K562 (cell line): ENCODE measurements around the gene ZFP57. TPM values are rescaled to one million over a fixed set of nuclear protein-coding genes. Genes with fewer than 3 reads are reported as not detected.

Source experiments
- ARHGAP35 ChIP-seq: fragments of 450-650 bp; IDR thresholded peaks from 2 replicates; pipeline ENCODE4 v1.6.1; 2018; ENCODE audit not compliant: partially characterized antibody
- ARID1B ChIP-seq: fragments of 450-650 bp; IDR thresholded peaks from 2 replicates; pipeline ENCODE4 v1.6.1; 2016; ENCODE audit warnings: antibody characterized with exemption, mild to moderate bottlenecking, inconsistent platforms
- ARID2 ChIP-seq: fragments of 450-650 bp; IDR thresholded peaks from 2 replicates; pipeline ENCODE4 v1.6.1; 2017; ENCODE audit warnings: antibody characterized with exemption, mild to moderate bottlenecking
- BCOR ChIP-seq: fragments of 450-650 bp; IDR thresholded peaks from 2 replicates; pipeline ENCODE4 v1.6.1; 2016
- BHLHE40 ChIP-seq: IDR thresholded peaks from 2 replicates; pipeline ENCODE4 v1.6.1; 2011; ENCODE audit warnings: low read length, improper control_type of control experiment
- CBX8 ChIP-seq: fragments of 200-600 bp; sonication (generic); IDR thresholded peaks from 2 replicates; pipeline ENCODE4 v1.6.1; 2012; ENCODE audit warnings: borderline replicate concordance, mixed run types, low read depth, mild to moderate bottlenecking, moderate library complexity, mixed read lengths, low read length, control low read depth, inconsistent platforms; ENCODE audit not compliant: poor library complexity, severe bottlenecking; ENCODE audit errors: extremely low read depth
- EWSR1 ChIP-seq: fragments of 450-650 bp; IDR thresholded peaks from 2 replicates; pipeline ENCODE4 v1.6.1; 2018; ENCODE audit warnings: borderline replicate concordance, mild to moderate bottlenecking, low read depth, moderate library complexity; ENCODE audit not compliant: partially characterized antibody
- JUN ChIP-seq, 2 experiments: sonication (generic) in 1 of 2; formaldehyde crosslinking in 1 of 2; IDR thresholded peaks; 2 replicates each; pipeline versions ENCODE4 v1.6.1 to v1.8.0; 2012 to 2022; ENCODE audit warnings: borderline replicate concordance in 2 of 2, mild to moderate bottlenecking in 2 of 2, improper control_type of control experiment in 1 of 2, low read depth in 1 of 2, low read length in 1 of 2, missing genetic modification reagents in 1 of 2
- MED1 ChIP-seq: sonication (generic); formaldehyde crosslinking; IDR thresholded peaks from 2 replicates; pipeline ENCODE4 v1.8.1; 2023; ENCODE audit warnings: missing genetic modification reagents, borderline replicate concordance
- NFIC ChIP-seq: fragments of 450-650 bp; IDR thresholded peaks from 2 replicates; pipeline ENCODE4 v1.6.1; 2017; ENCODE audit warnings: mild to moderate bottlenecking, inconsistent platforms
- NONO ChIP-seq, 2 experiments: fragments of 200-400 bp in 1 of 2; fragments of 450-650 bp in 1 of 2; formaldehyde crosslinking in 1 of 2; IDR thresholded peaks; 2 replicates each; pipeline ENCODE4 v1.6.1; 2017; ENCODE audit warnings: low read depth in 2 of 2, mild to moderate bottlenecking in 2 of 2, moderate library complexity in 2 of 2, low read length in 1 of 2
- NR2F6 ChIP-seq: fragments of 450-650 bp; formaldehyde crosslinking; IDR thresholded peaks from 2 replicates; pipeline ENCODE4 v1.4.0; 2020; ENCODE audit warnings: mild to moderate bottlenecking
- POLR2A ChIP-seq: fragments of 450-650 bp; conservative IDR thresholded peaks from 2 replicates; pipeline ENCODE4 v1.6.1; 2016
- PRMT5 ChIP-seq: sonication (generic); formaldehyde crosslinking; IDR thresholded peaks from 2 replicates; pipeline ENCODE4 v1.5.0; 2020; ENCODE audit warnings: missing genetic modification reagents
- RBM39 ChIP-seq: fragments of 200-400 bp; formaldehyde crosslinking; optimal IDR thresholded peaks from 2 replicates; pipeline ENCODE3; 2018; ENCODE audit warnings: low read depth, low read length
- RNF2 ChIP-seq: sonication (generic); IDR thresholded peaks from 2 replicates; pipeline ENCODE4 v1.6.1; 2016
- SMARCA4 ChIP-seq: fragments of 450-650 bp; IDR thresholded peaks from 2 replicates; pipeline ENCODE4 v1.6.1; 2016
- SRSF3 ChIP-seq: fragments of 200-400 bp; formaldehyde crosslinking; IDR thresholded peaks from 2 replicates; pipeline ENCODE4 v1.6.1; 2016; ENCODE audit warnings: mild to moderate bottlenecking, low read length, moderate library complexity; ENCODE audit not compliant: insufficient read depth
- THRAP3 ChIP-seq: fragments of 450-650 bp; IDR thresholded peaks from 2 replicates; pipeline ENCODE4 v1.6.1; 2016; ENCODE audit warnings: mild to moderate bottlenecking, inconsistent platforms, borderline replicate concordance
- ZNF253 ChIP-seq: fragments of 250-450 bp; sonication (Bioruptor Pico); conservative IDR thresholded peaks from 2 replicates; pipeline ENCODE4 v1.6.1; 2021; ENCODE audit warnings: mild to moderate bottlenecking
- ZNF444 ChIP-seq: fragments of 250-450 bp; sonication (Bioruptor Pico); IDR thresholded peaks from 2 replicates; pipeline ENCODE4 v1.4.0; 2020; ENCODE audit warnings: mild to moderate bottlenecking, moderate library complexity
- ZNF695 ChIP-seq: fragments of 450-650 bp; formaldehyde crosslinking; IDR thresholded peaks from 2 replicates; pipeline ENCODE4 v1.4.0; 2020; ENCODE audit warnings: mild to moderate bottlenecking, moderate library complexity
- ZNF696 ChIP-seq: fragments of 250-450 bp; sonication (Bioruptor Pico); conservative IDR thresholded peaks from 2 replicates; pipeline ENCODE4 v1.4.0; 2020; ENCODE audit warnings: mild to moderate bottlenecking, moderate library complexity
- ZNF717 ChIP-seq: fragments of 250-450 bp; sonication (Bioruptor Pico); IDR thresholded peaks from 2 replicates; pipeline ENCODE4 v1.5.0; 2021
- polyA plus RNA-seq, 8 experiments: library from polyadenylated mRNA; depleted of rRNA in 4 of 8; stranded (reverse) in 5 of 8; unstranded in 3 of 8; fragments of >200 nt; fragmentation: Nextera tagmentation in 2 of 8; fragmentation: Illumina TruSeq in 1 of 8; extraction: Ambion mirVana in 2 of 8; extraction: Trizol in 1 of 8; gene quantifications; 2 replicates each; pipeline versions ENCODE4 v1.2.1 to v1.2.3, GENCODE V29; 2011 to 2014; ENCODE audit warnings: inconsistent platforms in 1 of 8, missing spikeins in 1 of 8
- total RNA-seq, 7 experiments: library from RNA; depleted of rRNA in 6 of 7; stranded (reverse); fragments of >200 nt in 6 of 7; fragmentation: Illumina TruSeq in 2 of 7; extraction: Trizol in 2 of 7; gene quantifications; 2 replicates each; pipeline versions ENCODE4 v1.2.1 to v1.2.3, GENCODE V29; 2011 to 2021; ENCODE audit warnings: low replicate concordance in 1 of 7
- TF ChIP-seq, protein P1 (sequence below): fragments of 250-450 bp; sonication (Bioruptor Pico); IDR thresholded peaks from 2 replicates; pipeline ENCODE4 v1.5.0; 2020; ENCODE audit warnings: mild to moderate bottlenecking, borderline replicate concordance
- TF ChIP-seq, protein P2 (sequence below), 2 experiments: fragments of 450-650 bp; IDR thresholded peaks; 2 replicates each; pipeline ENCODE4 v1.6.1; 2018; ENCODE audit warnings: mild to moderate bottlenecking in 2 of 2, low read depth in 1 of 2; ENCODE audit not compliant: partially characterized antibody in 2 of 2

The ZFP57 gene
- total and polyA plus RNA-seq, 9 of the 15 experiments (the other 6 are each of a cell fraction or from before 2014, with no cell fraction given), result 0.04 to 0.28 (median 0.13) TPM

DNA sequence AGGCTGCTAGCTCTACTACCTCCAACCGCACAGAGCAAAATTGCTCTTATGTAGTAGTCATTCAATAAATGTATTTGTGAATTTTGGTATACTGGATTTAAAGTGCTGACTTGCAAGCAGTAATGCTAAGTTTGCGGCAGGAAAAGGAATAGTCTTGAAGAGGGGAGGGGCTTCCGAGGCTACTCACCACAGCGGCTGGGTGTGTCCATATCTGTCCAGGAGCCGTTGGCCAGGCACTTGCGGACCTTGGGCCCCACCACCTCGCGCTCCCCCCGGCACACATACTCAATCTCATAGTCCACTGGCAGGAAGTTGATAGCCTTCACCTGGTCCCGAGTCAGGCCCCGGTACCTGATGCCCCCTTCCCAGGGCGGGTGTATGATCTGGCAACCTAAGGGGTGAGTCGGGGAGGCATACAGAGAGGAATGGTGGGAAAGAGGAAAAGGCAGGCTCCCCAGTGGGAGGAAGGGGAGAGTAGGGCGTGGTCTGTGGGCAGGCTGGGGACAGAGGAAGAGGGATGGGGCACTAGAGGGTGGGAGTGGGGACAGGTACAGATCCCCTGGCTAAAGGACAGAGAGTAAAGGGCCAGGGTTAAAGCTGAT lies 49.6 kb downstream of the ZFP57 start (continued):
- TF ChIP-seq MED1 (CRISPR knock-in tag) (no peak), ARID2 (no peak), PRMT5 (CRISPR knock-in tag) (no peak), THRAP3 (no peak), POLR2A (peak; percentile 69), CBX8 (no peak), ZNF696 (CRISPR knock-in tag) (no peak), RBM39 (no peak), ZNF253 (no peak), SRSF3 (no peak), ZNF444 (CRISPR knock-in tag) (no peak), JUN (IDR thresholded peaks at IDR 0.05; ENCODE audit: borderline replicate concordance, low read depth, low read length) (no peak), JUN (CRISPR knock-in tag; IDR thresholded peaks at IDR 0.05; ENCODE audit: borderline replicate concordance) (no peak), RNF2 (no peak), BCOR (no peak), ARID1B (peak; percentile 59), BHLHE40 (no peak), ARHGAP35 (no peak), SMARCA4 (peak; percentile 25; the same call in 1 of the 2 replicates), NONO (IDR thresholded peaks at IDR 0.05; ENCODE audit: low read depth in 2 of 2, low read length in 1 of 2) (no peak), EWSR1 (no peak), NFIC (peak; percentile 16; the same call in 1 of the 2 replicates), ZNF695 (CRISPR knock-in tag) (no peak), ZNF717 (CRISPR knock-in tag) (no peak), NR2F6 (CRISPR knock-in tag) (no peak)
- TF ChIP-seq, protein P1, sequence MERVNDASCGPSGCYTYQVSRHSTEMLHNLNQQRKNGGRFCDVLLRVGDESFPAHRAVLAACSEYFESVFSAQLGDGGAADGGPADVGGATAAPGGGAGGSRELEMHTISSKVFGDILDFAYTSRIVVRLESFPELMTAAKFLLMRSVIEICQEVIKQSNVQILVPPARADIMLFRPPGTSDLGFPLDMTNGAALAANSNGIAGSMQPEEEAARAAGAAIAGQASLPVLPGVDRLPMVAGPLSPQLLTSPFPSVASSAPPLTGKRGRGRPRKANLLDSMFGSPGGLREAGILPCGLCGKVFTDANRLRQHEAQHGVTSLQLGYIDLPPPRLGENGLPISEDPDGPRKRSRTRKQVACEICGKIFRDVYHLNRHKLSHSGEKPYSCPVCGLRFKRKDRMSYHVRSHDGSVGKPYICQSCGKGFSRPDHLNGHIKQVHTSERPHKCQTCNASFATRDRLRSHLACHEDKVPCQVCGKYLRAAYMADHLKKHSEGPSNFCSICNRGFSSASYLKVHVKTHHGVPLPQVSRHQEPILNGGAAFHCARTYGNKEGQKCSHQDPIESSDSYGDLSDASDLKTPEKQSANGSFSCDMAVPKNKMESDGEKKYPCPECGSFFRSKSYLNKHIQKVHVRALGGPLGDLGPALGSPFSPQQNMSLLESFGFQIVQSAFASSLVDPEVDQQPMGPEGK (CRISPR knock-in tag), result peak; percentile 46; the same call in 1 of the 2 replicates
- TF ChIP-seq, protein P2, sequence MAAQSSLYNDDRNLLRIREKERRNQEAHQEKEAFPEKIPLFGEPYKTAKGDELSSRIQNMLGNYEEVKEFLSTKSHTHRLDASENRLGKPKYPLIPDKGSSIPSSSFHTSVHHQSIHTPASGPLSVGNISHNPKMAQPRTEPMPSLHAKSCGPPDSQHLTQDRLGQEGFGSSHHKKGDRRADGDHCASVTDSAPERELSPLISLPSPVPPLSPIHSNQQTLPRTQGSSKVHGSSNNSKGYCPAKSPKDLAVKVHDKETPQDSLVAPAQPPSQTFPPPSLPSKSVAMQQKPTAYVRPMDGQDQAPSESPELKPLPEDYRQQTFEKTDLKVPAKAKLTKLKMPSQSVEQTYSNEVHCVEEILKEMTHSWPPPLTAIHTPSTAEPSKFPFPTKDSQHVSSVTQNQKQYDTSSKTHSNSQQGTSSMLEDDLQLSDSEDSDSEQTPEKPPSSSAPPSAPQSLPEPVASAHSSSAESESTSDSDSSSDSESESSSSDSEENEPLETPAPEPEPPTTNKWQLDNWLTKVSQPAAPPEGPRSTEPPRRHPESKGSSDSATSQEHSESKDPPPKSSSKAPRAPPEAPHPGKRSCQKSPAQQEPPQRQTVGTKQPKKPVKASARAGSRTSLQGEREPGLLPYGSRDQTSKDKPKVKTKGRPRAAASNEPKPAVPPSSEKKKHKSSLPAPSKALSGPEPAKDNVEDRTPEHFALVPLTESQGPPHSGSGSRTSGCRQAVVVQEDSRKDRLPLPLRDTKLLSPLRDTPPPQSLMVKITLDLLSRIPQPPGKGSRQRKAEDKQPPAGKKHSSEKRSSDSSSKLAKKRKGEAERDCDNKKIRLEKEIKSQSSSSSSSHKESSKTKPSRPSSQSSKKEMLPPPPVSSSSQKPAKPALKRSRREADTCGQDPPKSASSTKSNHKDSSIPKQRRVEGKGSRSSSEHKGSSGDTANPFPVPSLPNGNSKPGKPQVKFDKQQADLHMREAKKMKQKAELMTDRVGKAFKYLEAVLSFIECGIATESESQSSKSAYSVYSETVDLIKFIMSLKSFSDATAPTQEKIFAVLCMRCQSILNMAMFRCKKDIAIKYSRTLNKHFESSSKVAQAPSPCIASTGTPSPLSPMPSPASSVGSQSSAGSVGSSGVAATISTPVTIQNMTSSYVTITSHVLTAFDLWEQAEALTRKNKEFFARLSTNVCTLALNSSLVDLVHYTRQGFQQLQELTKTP (IDR thresholded peaks at IDR 0.05; ENCODE audit: low read depth in 1 of 2, partially characterized antibody in 2 of 2), result peak in 1 of 2 experiments; percentile 48
